HepG2 (cell line): ENCODE data around the gene TADA2B.

ENCODE experiments used
- CENPT ChIP-seq: sonication (generic); formaldehyde crosslinking; IDR thresholded peaks from 2 replicates; pipeline ENCODE4 v1.8.0; 2022; ENCODE audit warnings: low read depth, mild to moderate bottlenecking, moderate library complexity, missing genetic modification reagents
- FOSL1 ChIP-seq: sonication (generic); formaldehyde crosslinking; IDR thresholded peaks from 2 replicates; pipeline ENCODE4 v1.9.0; 2021; ENCODE audit warnings: missing genetic modification reagents, borderline replicate concordance
- FOXJ3 ChIP-seq: sonication (generic); formaldehyde crosslinking; IDR thresholded peaks from 2 replicates; pipeline ENCODE4 v1.4.0; 2020; ENCODE audit warnings: missing genetic modification reagents, mild to moderate bottlenecking, borderline replicate concordance
- JUN ChIP-seq: sonication (generic); formaldehyde crosslinking; IDR thresholded peaks from 2 replicates; pipeline ENCODE4 v1.4.0; 2020; ENCODE audit warnings: mild to moderate bottlenecking, missing genetic modification reagents
- MYC ChIP-seq: sonication (generic); formaldehyde crosslinking; IDR thresholded peaks from 2 replicates; pipeline ENCODE4 v1.9.0; 2021; ENCODE audit warnings: missing genetic modification reagents, borderline replicate concordance
- ZNF256 ChIP-seq: sonication (generic); formaldehyde crosslinking; conservative IDR thresholded peaks from 2 replicates; pipeline ENCODE4 v1.4.0; 2020; ENCODE audit warnings: missing genetic modification reagents
- ZNF558 ChIP-seq: sonication (generic); formaldehyde crosslinking; IDR thresholded peaks from 2 replicates; pipeline ENCODE4 v1.9.0; 2022; ENCODE audit warnings: mild to moderate bottlenecking, missing genetic modification reagents, borderline replicate concordance
- TF ChIP-seq, protein P1 (sequence below): sonication (generic); formaldehyde crosslinking; IDR thresholded peaks from 2 replicates; pipeline ENCODE4 v1.5.0; 2020; ENCODE audit warnings: mild to moderate bottlenecking, missing genetic modification reagents, moderate library complexity
- TF ChIP-seq, protein P2 (sequence below): sonication (generic); formaldehyde crosslinking; IDR thresholded peaks from 2 replicates; pipeline ENCODE4 v1.8.1; 2023; ENCODE audit warnings: missing genetic modification reagents, mild to moderate bottlenecking, borderline replicate concordance
- TF ChIP-seq, protein P3 (sequence below), 2 experiments: sonication (generic) in 1 of 2; formaldehyde crosslinking in 1 of 2; IDR thresholded peaks; 2 replicates each; pipeline versions ENCODE4 v1.5.1 to v1.6.1; 2011 to 2020; ENCODE audit warnings: borderline replicate concordance in 1 of 2, low read depth in 1 of 2, low read length in 1 of 2, mild to moderate bottlenecking in 1 of 2, missing genetic modification reagents in 1 of 2, moderate library complexity in 1 of 2
- TF ChIP-seq, protein P4 (sequence below): sonication (generic); formaldehyde crosslinking; conservative IDR thresholded peaks from 2 replicates; pipeline ENCODE4 v1.4.0; 2020; ENCODE audit warnings: missing genetic modification reagents

DNA sequence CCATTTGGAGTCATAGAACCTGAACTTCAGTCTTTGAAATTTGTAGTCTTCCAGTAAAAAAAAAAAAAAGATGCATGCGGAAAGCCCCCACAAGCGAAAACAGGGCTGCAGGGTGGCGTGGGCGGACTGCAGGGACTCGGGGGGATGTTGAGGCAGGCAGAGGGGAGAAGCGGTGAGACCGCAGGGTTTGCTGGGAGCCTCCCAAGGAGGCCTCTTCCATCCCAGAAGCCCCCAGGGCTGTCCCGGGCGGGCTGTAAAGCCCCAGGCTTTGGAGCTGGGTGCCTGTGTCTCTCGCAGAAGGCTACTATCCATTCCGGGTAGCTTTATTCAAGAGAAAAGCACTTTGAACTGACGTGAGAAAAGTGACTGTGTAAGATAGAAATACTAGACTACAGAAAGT, 46.7 kb upstream of the TADA2B start:
- TF ChIP-seq, protein P1, sequence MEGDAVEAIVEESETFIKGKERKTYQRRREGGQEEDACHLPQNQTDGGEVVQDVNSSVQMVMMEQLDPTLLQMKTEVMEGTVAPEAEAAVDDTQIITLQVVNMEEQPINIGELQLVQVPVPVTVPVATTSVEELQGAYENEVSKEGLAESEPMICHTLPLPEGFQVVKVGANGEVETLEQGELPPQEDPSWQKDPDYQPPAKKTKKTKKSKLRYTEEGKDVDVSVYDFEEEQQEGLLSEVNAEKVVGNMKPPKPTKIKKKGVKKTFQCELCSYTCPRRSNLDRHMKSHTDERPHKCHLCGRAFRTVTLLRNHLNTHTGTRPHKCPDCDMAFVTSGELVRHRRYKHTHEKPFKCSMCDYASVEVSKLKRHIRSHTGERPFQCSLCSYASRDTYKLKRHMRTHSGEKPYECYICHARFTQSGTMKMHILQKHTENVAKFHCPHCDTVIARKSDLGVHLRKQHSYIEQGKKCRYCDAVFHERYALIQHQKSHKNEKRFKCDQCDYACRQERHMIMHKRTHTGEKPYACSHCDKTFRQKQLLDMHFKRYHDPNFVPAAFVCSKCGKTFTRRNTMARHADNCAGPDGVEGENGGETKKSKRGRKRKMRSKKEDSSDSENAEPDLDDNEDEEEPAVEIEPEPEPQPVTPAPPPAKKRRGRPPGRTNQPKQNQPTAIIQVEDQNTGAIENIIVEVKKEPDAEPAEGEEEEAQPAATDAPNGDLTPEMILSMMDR (CRISPR knock-in tag), result no peak
- no peak for TF ChIP-seq FOXJ3 (CRISPR knock-in tag)
- no peak for TF ChIP-seq JUN (CRISPR knock-in tag)
- no peak for TF ChIP-seq ZNF256 (CRISPR knock-in tag)
- TF ChIP-seq CENPT (CRISPR knock-in tag), result no peak
- TF ChIP-seq FOSL1 (CRISPR knock-in tag), result no peak
- no peak for TF ChIP-seq ZNF558 (CRISPR knock-in tag)
- TF ChIP-seq, protein P2, sequence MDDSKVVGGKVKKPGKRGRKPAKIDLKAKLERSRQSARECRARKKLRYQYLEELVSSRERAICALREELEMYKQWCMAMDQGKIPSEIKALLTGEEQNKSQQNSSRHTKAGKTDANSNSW, result no peak
- TF ChIP-seq, protein P3, sequence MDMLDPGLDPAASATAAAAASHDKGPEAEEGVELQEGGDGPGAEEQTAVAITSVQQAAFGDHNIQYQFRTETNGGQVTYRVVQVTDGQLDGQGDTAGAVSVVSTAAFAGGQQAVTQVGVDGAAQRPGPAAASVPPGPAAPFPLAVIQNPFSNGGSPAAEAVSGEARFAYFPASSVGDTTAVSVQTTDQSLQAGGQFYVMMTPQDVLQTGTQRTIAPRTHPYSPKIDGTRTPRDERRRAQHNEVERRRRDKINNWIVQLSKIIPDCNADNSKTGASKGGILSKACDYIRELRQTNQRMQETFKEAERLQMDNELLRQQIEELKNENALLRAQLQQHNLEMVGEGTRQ (IDR thresholded peaks at IDR 0.05; ENCODE audit: low read depth, low read length), result no peak
- TF ChIP-seq, protein P3 (CRISPR knock-in tag; IDR thresholded peaks at IDR 0.05; ENCODE audit: borderline replicate concordance), result no peak
- TF ChIP-seq, protein P4, sequence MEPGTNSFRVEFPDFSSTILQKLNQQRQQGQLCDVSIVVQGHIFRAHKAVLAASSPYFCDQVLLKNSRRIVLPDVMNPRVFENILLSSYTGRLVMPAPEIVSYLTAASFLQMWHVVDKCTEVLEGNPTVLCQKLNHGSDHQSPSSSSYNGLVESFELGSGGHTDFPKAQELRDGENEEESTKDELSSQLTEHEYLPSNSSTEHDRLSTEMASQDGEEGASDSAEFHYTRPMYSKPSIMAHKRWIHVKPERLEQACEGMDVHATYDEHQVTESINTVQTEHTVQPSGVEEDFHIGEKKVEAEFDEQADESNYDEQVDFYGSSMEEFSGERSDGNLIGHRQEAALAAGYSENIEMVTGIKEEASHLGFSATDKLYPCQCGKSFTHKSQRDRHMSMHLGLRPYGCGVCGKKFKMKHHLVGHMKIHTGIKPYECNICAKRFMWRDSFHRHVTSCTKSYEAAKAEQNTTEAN (CRISPR knock-in tag), result no peak
- no peak for TF ChIP-seq MYC (CRISPR knock-in tag)
